Body of pancreas (tissue), 4 donors: ENCODE data around the gene OGFOD3.

Experiments used
- POLR2A ChIP-seq, 3 donors: fragments of 450-650 bp; IDR thresholded peaks; one replicate each; pipeline ENCODE4 v1.6.1; 2016; ENCODE audit warnings: antibody characterized with exemption in 3 of 3, mild to moderate bottlenecking in 2 of 3
- TF ChIP-seq, protein P1 (sequence below), 7 experiments: fragments of 450-650 bp in 4 of 7; fragments of 200-600 bp in 3 of 7; sonication (generic) in 3 of 7; IDR thresholded peaks; one replicate each; pipeline ENCODE4 v1.5.1; 2016 to 2019; ENCODE audit warnings: antibody characterized with exemption in 7 of 7

GRCh38 chr17:82375359-82376041, 42.9 kb downstream of the OGFOD3 start:
- TF ChIP-seq POLR2A (IDR thresholded peaks at IDR 0.05): no peak
- TF ChIP-seq, protein P1, sequence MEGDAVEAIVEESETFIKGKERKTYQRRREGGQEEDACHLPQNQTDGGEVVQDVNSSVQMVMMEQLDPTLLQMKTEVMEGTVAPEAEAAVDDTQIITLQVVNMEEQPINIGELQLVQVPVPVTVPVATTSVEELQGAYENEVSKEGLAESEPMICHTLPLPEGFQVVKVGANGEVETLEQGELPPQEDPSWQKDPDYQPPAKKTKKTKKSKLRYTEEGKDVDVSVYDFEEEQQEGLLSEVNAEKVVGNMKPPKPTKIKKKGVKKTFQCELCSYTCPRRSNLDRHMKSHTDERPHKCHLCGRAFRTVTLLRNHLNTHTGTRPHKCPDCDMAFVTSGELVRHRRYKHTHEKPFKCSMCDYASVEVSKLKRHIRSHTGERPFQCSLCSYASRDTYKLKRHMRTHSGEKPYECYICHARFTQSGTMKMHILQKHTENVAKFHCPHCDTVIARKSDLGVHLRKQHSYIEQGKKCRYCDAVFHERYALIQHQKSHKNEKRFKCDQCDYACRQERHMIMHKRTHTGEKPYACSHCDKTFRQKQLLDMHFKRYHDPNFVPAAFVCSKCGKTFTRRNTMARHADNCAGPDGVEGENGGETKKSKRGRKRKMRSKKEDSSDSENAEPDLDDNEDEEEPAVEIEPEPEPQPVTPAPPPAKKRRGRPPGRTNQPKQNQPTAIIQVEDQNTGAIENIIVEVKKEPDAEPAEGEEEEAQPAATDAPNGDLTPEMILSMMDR (IDR thresholded peaks at IDR 0.05): no peak
